ENCODE measurements around the gene IL3.

The IL3 gene

GRCh38 chr5:132098151-132098594 lies 37.7 kb downstream of the IL3 start:
- TF ChIP-seq, protein P1, sequence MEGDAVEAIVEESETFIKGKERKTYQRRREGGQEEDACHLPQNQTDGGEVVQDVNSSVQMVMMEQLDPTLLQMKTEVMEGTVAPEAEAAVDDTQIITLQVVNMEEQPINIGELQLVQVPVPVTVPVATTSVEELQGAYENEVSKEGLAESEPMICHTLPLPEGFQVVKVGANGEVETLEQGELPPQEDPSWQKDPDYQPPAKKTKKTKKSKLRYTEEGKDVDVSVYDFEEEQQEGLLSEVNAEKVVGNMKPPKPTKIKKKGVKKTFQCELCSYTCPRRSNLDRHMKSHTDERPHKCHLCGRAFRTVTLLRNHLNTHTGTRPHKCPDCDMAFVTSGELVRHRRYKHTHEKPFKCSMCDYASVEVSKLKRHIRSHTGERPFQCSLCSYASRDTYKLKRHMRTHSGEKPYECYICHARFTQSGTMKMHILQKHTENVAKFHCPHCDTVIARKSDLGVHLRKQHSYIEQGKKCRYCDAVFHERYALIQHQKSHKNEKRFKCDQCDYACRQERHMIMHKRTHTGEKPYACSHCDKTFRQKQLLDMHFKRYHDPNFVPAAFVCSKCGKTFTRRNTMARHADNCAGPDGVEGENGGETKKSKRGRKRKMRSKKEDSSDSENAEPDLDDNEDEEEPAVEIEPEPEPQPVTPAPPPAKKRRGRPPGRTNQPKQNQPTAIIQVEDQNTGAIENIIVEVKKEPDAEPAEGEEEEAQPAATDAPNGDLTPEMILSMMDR (IDR thresholded peaks at IDR 0.05; ENCODE audit: poor library complexity, severe bottlenecking) = no peak
- H3K27ac ChIP-seq (ENCODE audit: poor library complexity, severe bottlenecking) = no peak overlapping the region
- ATAC-seq (ENCODE audit: low read depth) (no peak), DNase-seq (ENCODE audit: low spot score) (no peak)
- H3K36me3 ChIP-seq (ENCODE audit: low read depth) = no peaks in the 10 kb centered on the region
- peaks cover 34% of the 10 kb centered on the region for H3K4me1 ChIP-seq (ENCODE audit: insufficient read depth, poor library complexity, severe bottlenecking)
- no peaks in the 10 kb centered on the region for H3K9me3 ChIP-seq (ENCODE audit: severe bottlenecking)
- H3K27me3 ChIP-seq (ENCODE audit: insufficient read depth, poor library complexity, severe bottlenecking) = no peaks in the 10 kb centered on the region
- H3K4me3 ChIP-seq (ENCODE audit: severe bottlenecking) = no peak overlapping the region

- Histone ChIP-seq H3K36me3 (ENCODE audit: low read depth) (no peaks in the 10 kb centered on the region), H3K4me1 (ENCODE audit: insufficient read depth, poor library complexity, severe bottlenecking) (peaks cover 37% of the 10 kb centered on the region), H3K4me3 (ENCODE audit: severe bottlenecking) (no peak overlapping the region), H3K27me3 (ENCODE audit: insufficient read depth, poor library complexity, severe bottlenecking) (no peaks in the 10 kb centered on the region), H3K27ac (ENCODE audit: poor library complexity, severe bottlenecking) (no peak overlapping the region), H3K9me3 (ENCODE audit: severe bottlenecking) (no peaks in the 10 kb centered on the region)
- TF ChIP-seq, protein P1 (IDR thresholded peaks at IDR 0.05; ENCODE audit: poor library complexity, severe bottlenecking) = no peak
- ATAC-seq (ENCODE audit: low read depth) (no peak), DNase-seq (ENCODE audit: low spot score) (no peak)
These were observed 38.2 kb downstream of the IL3 start for GRCh38 chr5:132098621-132099020.

GRCh38 chr5:132099076-132099748 lies 38.8 kb downstream of the IL3 start:
- Histone ChIP-seq H3K27me3 (ENCODE audit: insufficient read depth, poor library complexity, severe bottlenecking) (no peaks in the 10 kb centered on the region), H3K4me3 (ENCODE audit: severe bottlenecking) (no peak overlapping the region), H3K27ac (ENCODE audit: poor library complexity, severe bottlenecking) (no peak overlapping the region), H3K36me3 (ENCODE audit: low read depth) (no peaks in the 10 kb centered on the region), H3K9me3 (ENCODE audit: severe bottlenecking) (no peaks in the 10 kb centered on the region), H3K4me1 (ENCODE audit: insufficient read depth, poor library complexity, severe bottlenecking) (peaks cover 37% of the 10 kb centered on the region)
- no peak for ATAC-seq (ENCODE audit: low read depth)
- DNase-seq (ENCODE audit: low spot score) = no peak
- TF ChIP-seq, protein P1 (IDR thresholded peaks at IDR 0.05; ENCODE audit: poor library complexity, severe bottlenecking) = no peak

GRCh38 chr5:132099905-132100304 lies 39.5 kb downstream of the IL3 start:
- ATAC-seq (ENCODE audit: low read depth) (no peak), DNase-seq (ENCODE audit: low spot score) (no peak)
- Histone ChIP-seq H3K36me3 (ENCODE audit: low read depth) (no peaks in the 10 kb centered on the region), H3K9me3 (ENCODE audit: severe bottlenecking) (no peaks in the 10 kb centered on the region), H3K4me1 (ENCODE audit: insufficient read depth, poor library complexity, severe bottlenecking) (peaks cover 37% of the 10 kb centered on the region), H3K4me3 (ENCODE audit: severe bottlenecking) (no peak overlapping the region), H3K27ac (ENCODE audit: poor library complexity, severe bottlenecking) (no peak overlapping the region), H3K27me3 (ENCODE audit: insufficient read depth, poor library complexity, severe bottlenecking) (no peaks in the 10 kb centered on the region)
- TF ChIP-seq, protein P1 (IDR thresholded peaks at IDR 0.05; ENCODE audit: poor library complexity, severe bottlenecking) = no peak

GRCh38 chr5:132100672-132101261 lies 40.3 kb downstream of the IL3 start:
- Histone ChIP-seq H3K4me3 (ENCODE audit: severe bottlenecking) (no peak overlapping the region), H3K9me3 (ENCODE audit: severe bottlenecking) (no peaks in the 10 kb centered on the region), H3K27me3 (ENCODE audit: insufficient read depth, poor library complexity, severe bottlenecking) (no peaks in the 10 kb centered on the region), H3K27ac (ENCODE audit: poor library complexity, severe bottlenecking) (no peak overlapping the region), H3K36me3 (ENCODE audit: low read depth) (no peaks in the 10 kb centered on the region), H3K4me1 (ENCODE audit: insufficient read depth, poor library complexity, severe bottlenecking) (peaks cover 28% of the 10 kb centered on the region)
- ATAC-seq (ENCODE audit: low read depth) = no peak
- no peak for DNase-seq (ENCODE audit: low spot score)
- TF ChIP-seq, protein P1 (IDR thresholded peaks at IDR 0.05; ENCODE audit: poor library complexity, severe bottlenecking) = no peak
